GM21723 (cell line): Measurements from ENCODE around the gene LNX1.

ENCODE experiments used
- ATAC-seq: cut with Tn5 transposase; IDR thresholded peaks from one replicate; pipeline ENCODE4 v1.9.1; 2021; ENCODE audit warnings: mild to moderate bottlenecking, moderate library complexity; ENCODE audit not compliant: unreplicated experiment

LNX1 gene

GRCh38 chr4:53591372-53591892 lies at the start of gene LNX1:
Gene LNX1 (minus strand): TSS chr4:53591486. CDS start chr4:53574002, 17,484 bp downstream.
- ATAC-seq, result no peak

- peak; percentile 74 for ATAC-seq
Observed at GRCh38 chr4:53640576-53641453, 49.5 kb upstream of the LNX1 start.

GRCh38 chr4:53638919-53639318 lies 47.6 kb upstream of the LNX1 start:
- ATAC-seq, result no peak

GRCh38 chr4:53637348-53637747 lies 46.1 kb upstream of the LNX1 start:
- no peak for ATAC-seq

- ATAC-seq, result no peak
Observed at GRCh38 chr4:53635697-53636483, 44.6 kb upstream of the LNX1 start.

GRCh38 chr4:53633608-53634007 lies 42.3 kb upstream of the LNX1 start:
- ATAC-seq, result no peak

GRCh38 chr4:53629296-53629695 lies 38.0 kb upstream of the LNX1 start:
- ATAC-seq, result no peak

- ATAC-seq, result no peak
Observed at GRCh38 chr4:53626491-53626890, 35.2 kb upstream of the LNX1 start.

- no peak for ATAC-seq
Observed at GRCh38 chr4:53625888-53626287, 34.6 kb upstream of the LNX1 start.

GRCh38 chr4:53622739-53623151 lies 31.5 kb upstream of the LNX1 start:
- ATAC-seq, result no peak

- no peak for ATAC-seq
Observed at GRCh38 chr4:53620956-53621355, 29.7 kb upstream of the LNX1 start.

- ATAC-seq, result no peak
Observed at GRCh38 chr4:53619431-53619830, 28.1 kb upstream of the LNX1 start.

- no peak for ATAC-seq
Observed at GRCh38 chr4:53618321-53618720, 27.0 kb upstream of the LNX1 start.

- ATAC-seq, result no peak
Observed at GRCh38 chr4:53617101-53617680, 25.9 kb upstream of the LNX1 start.

GRCh38 chr4:53616219-53616618 lies 24.9 kb upstream of the LNX1 start:
- ATAC-seq, result no peak

GRCh38 chr4:53614591-53614990 lies 23.3 kb upstream of the LNX1 start:
- ATAC-seq, result no peak

GRCh38 chr4:53613428-53613827 lies 22.1 kb upstream of the LNX1 start:
- no peak for ATAC-seq

- ATAC-seq, result no peak
Observed at GRCh38 chr4:53608649-53609048, 17.4 kb upstream of the LNX1 start.

GRCh38 chr4:53608242-53608641 lies 17.0 kb upstream of the LNX1 start:
- no peak for ATAC-seq

GRCh38 chr4:53605783-53606182 lies 14.5 kb upstream of the LNX1 start:
- no peak for ATAC-seq

- ATAC-seq, result no peak
Observed at GRCh38 chr4:53602390-53602789, 11.1 kb upstream of the LNX1 start.
